ENCODE data around the gene ACKR2. TPM values are rescaled to one million over a fixed set of nuclear protein-coding genes. Genes with fewer than 3 reads are reported as not detected.

The ACKR2 gene
- total and polyA plus RNA-seq, 2 of the 13 experiments (the other 11 are each of a cell fraction or from before 2014, with no cell fraction given), result 1.1 to 1.9 TPM

GRCh38 chr3:42844412-42844713 lies 35.1 kb downstream of the ACKR2 start (continued):
- TF ChIP-seq ZNF687 (CRISPR knock-in tag; IDR thresholded peaks at IDR 0.05) (peak; percentile 69), HNF1A (IDR thresholded peaks at IDR 0.05; ENCODE audit: low read depth) (no peak), HNF1A (CRISPR knock-in tag; IDR thresholded peaks at IDR 0.05; ENCODE audit: borderline replicate concordance) (0 out of 2 replicates have a peak, but pooled peaks have one; percentile 24)

DNA sequence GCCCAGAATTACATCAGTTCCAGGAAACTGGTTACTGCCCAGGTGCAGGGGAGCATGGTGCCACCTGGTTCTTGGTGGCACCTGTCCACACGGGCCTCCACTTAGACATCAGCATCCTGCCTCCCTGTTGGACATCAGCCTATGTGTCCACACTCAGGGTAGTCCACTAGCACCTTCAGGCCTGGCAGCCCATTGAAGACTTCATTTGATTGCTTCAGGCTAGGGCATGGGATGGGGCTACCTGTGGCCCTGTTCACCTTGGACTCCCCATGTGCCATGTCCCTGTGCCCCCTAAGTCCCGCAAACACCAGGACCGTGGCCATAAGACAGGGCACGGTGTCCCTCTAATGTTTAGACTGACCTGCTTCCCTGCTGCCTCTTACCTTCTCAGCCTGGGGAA lies 35.6 kb downstream of the ACKR2 start:
- POLR2A ChIA-PET, result interaction anchor here (2.3 kb wide), 1 partner anchor 9 kb away, joined by 8 read pairs; no protein-coding TSS in a partner anchor
- ATAC-seq (no peak), DNase-seq (ENCODE audit: low spot score) (no peak), FAIRE-seq (no peak)
- no peaks in the 10 kb centered on the region for H3K9me3 ChIP-seq (ENCODE audit: low read length)
- intact Hi-C loops (cut with micrococcal nuclease; ENCODE audit: unreplicated experiment) (no loop called here), in situ Hi-C loops (cut with HindIII; ENCODE audit: extremely low pct_ligation_motif_present, low pct_unique_long_range_greater_than_20kb) (loop anchor here (25.0 kb wide), 1 partner anchor 608 kb away; no protein-coding TSS in a partner anchor)
- BruUV-seq (replicated peaks), result no TSS peak
- H3K27ac ChIP-seq (ENCODE audit: extremely low read length, insufficient read depth, low read length), result no peak overlapping the region
- H2AFZ ChIP-seq (ENCODE audit: low read length), result no peak overlapping the region
- H4K20me1 ChIP-seq (ENCODE audit: insufficient read depth, low read length), result no peaks in the 10 kb centered on the region
- H3K79me2 ChIP-seq (ENCODE audit: insufficient read depth, low read length), result no peaks in the 10 kb centered on the region
- H3K4me1 ChIP-seq (ENCODE audit: insufficient read depth, low read length), result peaks cover 83% of the 10 kb centered on the region
- no peak overlapping the region for H3K9ac ChIP-seq (ENCODE audit: insufficient read depth, low read depth, low read length)
- CTCF ChIA-PET (ENCODE audit: low intra/inter-chr PET ratio, low total read pairs), result interaction anchor here (1.2 kb wide), 1 partner anchor 36 kb away, joined by 3 read pairs; no protein-coding TSS in a partner anchor
- H3K4me3 ChIP-seq (replicated peaks in 1 of 3; ENCODE audit: insufficient read depth in 1 of 3, low read depth in 2 of 3, low read length in 3 of 3), result no peak overlapping the region
- no peak overlapping the region for H3K4me2 ChIP-seq (ENCODE audit: low read depth, low read length)
- WGBS (ENCODE audit: low lambda C conversion rate), result no CpG with 5 or more reads among the region's 4 CpGs
- no peaks in the 10 kb centered on the region for H3K27me3 ChIP-seq (ENCODE audit: control insufficient read depth in 1 of 2, insufficient read depth in 2 of 2, low read length in 2 of 2)
- H3K36me3 ChIP-seq (replicated peaks in 1 of 2; ENCODE audit: control insufficient read depth in 1 of 2, insufficient read depth in 2 of 2, low read length in 2 of 2), result no peaks in the 10 kb centered on the region
- TF ChIP-seq, protein P1, sequence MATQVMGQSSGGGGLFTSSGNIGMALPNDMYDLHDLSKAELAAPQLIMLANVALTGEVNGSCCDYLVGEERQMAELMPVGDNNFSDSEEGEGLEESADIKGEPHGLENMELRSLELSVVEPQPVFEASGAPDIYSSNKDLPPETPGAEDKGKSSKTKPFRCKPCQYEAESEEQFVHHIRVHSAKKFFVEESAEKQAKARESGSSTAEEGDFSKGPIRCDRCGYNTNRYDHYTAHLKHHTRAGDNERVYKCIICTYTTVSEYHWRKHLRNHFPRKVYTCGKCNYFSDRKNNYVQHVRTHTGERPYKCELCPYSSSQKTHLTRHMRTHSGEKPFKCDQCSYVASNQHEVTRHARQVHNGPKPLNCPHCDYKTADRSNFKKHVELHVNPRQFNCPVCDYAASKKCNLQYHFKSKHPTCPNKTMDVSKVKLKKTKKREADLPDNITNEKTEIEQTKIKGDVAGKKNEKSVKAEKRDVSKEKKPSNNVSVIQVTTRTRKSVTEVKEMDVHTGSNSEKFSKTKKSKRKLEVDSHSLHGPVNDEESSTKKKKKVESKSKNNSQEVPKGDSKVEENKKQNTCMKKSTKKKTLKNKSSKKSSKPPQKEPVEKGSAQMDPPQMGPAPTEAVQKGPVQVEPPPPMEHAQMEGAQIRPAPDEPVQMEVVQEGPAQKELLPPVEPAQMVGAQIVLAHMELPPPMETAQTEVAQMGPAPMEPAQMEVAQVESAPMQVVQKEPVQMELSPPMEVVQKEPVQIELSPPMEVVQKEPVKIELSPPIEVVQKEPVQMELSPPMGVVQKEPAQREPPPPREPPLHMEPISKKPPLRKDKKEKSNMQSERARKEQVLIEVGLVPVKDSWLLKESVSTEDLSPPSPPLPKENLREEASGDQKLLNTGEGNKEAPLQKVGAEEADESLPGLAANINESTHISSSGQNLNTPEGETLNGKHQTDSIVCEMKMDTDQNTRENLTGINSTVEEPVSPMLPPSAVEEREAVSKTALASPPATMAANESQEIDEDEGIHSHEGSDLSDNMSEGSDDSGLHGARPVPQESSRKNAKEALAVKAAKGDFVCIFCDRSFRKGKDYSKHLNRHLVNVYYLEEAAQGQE (IDR thresholded peaks at IDR 0.05; ENCODE audit: borderline replicate concordance in 1 of 2, low read depth in 1 of 2, low read length in 2 of 2), result no peak
- no peak for TF ChIP-seq FOXO1 (CRISPR knock-in tag; IDR thresholded peaks at IDR 0.05)
- no peak for TF ChIP-seq TSC22D2 (CRISPR knock-in tag; IDR thresholded peaks at IDR 0.05; ENCODE audit: borderline replicate concordance)
- no peak for TF ChIP-seq ZNF281 (CRISPR knock-in tag; IDR thresholded peaks at IDR 0.05; ENCODE audit: borderline replicate concordance)
